Measurements from ENCODE around the gene CCR9.

The CCR9 gene

DNA sequence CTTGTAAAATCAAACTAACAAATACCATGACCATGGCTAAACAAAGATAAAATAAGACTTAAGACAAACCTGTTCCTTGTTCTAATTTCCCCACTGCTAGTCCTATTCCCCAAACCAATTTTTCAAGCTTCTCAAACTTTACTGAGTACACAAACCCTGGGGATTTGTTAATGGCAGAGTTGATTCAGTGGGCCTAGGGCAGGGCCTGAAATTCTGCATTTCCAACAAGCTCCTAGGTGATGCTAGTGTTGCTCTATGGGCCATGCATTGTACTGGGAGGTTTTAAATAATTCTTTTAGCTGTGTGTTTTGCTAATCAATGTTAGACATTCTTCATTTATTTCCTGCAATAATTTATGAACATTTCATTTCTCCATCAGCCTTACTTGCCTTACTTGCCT lies 13.3 kb upstream of the CCR9 start:
- DNase-seq: no peak

DNA sequence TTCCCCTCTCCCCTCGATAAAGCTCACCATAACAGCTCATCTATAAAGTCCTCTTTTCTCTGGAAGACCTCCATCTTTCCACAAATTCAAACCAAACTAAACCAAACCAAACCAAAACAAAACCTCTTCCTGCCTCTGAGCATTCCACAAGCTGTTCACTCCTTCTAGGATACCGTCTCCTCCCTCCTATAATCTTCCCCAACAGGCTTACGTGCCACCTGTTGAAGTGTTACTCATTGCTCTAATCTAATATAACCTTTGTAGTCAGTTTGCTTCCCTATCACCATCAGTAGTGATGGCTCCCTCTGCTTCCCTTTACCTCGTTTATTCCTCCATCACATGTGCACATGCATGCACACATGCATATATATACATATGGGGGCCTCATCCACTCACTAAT lies 12.7 kb upstream of the CCR9 start:
- DNase-seq: no peak

DNA sequence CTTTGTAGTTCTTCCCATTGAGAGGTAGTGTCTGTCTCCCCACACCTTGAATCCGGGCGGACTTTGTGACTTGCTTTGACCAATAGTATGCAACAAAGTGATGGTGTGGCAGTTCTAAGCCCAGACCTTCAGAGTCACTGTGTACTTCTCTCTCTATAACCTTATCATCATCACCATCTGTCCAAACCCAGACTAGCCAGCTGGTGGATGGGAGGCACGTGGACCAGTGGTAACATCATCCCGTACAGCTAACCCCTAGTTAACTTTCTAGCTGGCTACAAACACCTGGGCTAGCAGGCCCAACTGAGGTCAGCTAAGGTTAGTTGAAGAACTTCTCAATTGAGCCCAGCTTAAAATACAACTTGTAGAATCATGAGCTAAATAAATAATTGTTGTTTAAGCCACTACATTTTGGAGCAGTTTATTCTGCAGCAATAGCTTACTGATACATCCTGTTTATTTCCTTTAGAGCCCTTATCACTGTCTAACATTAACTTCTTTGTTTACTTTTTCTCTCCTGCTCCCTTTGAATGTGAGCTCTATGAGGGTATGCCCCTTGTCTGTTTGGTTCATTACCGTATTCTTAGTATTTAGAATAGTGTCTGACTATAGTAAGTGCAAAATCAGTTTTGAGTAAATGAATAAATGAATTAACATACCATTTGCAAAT lies 11.5 kb upstream of the CCR9 start:
- no peak for DNase-seq

DNA sequence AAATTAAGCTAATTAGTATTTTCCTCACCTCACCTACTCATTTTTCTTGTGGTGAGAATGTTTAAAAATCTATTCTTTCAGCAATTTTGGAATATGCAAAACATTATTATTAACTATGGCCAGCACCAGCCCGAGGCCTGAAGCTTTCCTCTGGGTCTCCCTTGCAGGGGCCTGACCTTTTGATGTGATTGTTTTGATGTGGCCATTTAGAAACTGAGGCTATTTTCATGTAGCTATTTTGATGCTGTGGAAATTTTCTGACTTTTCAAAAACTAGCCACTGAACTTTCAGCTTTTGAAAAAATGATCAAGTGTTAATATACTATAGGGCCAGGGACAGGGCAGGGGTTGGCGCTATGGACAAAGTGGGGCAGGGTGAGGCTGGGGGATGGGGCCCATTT lies 8.2 kb upstream of the CCR9 start:
- DNase-seq: no peak

DNA sequence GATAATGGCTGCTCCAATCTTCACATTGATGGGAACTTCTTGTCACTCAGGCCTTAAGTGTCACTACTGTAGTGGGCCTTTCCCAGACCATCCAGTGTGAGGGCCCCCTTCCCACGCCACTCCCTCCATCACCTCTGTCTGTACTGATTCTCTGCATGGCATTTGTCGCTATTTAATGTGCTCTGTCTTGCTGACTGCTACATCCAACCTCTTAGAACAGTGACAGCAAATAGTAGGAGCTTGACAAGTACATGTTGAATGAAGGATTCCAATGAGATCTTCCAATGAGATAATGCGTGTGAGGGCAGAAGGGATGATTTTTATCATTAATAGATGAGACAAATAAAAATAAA lies 5.6 kb upstream of the CCR9 start:
- no peak for DNase-seq

DNA sequence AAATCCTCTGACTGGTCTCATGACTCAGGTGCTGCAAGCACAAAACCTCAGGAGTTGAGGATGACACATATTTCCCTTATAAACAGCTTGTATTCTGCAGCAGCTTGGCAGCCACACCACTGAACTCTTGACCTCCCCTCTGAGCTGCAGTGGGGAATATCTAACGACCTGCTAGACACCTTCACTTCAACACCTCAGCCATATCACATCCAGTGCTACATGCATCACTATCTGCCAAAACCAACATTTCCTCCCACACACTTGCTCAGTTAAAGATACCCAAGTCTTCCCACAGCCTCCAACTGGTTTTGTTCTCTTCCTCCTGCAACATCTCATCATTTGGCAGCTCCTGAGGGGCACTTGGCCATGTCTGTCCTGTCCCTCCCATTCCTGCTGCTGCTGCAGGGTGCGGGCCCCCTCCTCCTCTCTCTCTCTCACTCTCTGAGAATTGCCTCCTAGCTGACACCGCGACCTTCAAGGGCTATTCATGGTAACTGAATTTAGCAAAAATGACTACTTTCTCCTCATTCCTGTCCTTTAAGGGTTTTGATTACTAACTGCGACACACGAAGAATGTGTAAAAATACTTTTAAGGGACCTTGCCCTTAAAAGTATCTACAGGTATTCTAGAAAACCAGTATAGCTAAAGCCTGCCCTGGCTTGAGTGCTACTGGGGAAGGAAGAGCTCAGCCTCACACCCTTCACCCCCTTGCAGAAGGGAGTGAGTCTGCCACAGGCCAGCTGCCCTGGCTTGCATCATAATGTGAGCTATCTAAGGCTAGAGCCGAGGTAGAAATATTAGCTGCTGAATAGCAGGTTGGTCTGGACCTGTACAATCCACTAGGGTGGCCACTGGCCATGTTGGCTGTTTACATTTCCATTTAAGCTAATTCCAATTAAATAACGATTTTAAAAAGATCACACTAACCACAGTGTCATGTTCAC lies 5.0 kb upstream of the CCR9 start:
- DNase-seq: no peak

DNA sequence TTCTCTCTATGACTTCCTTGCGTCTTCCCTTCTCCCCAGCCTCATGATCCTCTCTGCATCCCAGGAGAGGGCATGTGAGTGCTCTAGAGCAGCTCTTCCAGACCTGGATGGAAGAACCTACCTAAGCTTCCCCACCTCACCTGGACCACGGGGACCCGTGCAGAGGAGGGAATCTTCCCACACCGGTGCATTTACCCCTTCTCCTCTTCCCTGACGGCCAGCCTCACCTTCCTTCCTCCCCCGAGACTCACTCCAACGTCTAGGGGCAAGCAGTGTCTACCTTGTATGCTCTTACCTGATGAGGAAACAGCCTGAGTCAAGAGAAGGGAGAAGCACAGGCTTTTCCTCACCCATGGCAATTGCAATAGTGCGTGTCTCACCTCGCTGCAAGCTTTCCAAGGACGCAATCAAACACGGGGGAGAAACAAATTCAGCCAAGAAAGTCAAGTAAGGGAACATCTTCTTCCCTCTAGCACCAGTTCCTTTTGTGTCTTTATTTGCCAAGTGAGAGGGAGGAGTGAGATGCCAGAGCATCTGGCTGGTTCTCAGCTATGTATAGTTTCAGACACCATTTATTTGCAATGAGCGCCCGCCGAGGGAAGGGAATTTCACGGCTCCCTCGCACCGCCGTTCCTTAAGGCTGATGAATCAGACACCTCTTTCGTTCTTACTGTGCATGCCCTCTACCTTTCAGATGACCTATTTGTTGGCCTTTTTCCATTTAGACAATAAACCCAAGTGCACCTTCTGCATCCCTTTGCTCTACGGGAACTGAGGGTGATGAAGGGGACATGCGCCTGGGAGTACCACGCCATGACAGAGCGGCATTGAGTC lies 1.8 kb upstream of the CCR9 start:
- DNase-seq: no peak

DNA sequence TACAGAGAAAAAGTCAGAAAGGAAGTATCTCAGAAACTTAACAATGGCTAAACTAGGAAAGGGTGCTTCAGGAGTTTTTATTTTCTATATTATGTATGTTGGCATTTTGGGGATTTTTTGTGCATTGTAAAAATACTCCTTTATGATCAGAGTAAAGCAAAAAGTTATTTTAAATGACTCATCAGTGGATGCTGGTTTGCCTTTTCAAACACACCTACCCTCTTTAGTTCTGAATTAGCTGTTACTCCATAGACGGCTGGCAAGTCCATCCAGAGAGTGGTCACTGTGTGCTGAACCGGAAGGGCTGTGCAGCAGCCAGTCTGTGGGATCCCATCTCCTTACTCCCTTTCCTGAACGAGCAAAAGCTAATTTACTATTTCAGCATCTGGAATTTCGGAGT lies 942 bp downstream of the CCR9 start:
- no peak for DNase-seq

DNA sequence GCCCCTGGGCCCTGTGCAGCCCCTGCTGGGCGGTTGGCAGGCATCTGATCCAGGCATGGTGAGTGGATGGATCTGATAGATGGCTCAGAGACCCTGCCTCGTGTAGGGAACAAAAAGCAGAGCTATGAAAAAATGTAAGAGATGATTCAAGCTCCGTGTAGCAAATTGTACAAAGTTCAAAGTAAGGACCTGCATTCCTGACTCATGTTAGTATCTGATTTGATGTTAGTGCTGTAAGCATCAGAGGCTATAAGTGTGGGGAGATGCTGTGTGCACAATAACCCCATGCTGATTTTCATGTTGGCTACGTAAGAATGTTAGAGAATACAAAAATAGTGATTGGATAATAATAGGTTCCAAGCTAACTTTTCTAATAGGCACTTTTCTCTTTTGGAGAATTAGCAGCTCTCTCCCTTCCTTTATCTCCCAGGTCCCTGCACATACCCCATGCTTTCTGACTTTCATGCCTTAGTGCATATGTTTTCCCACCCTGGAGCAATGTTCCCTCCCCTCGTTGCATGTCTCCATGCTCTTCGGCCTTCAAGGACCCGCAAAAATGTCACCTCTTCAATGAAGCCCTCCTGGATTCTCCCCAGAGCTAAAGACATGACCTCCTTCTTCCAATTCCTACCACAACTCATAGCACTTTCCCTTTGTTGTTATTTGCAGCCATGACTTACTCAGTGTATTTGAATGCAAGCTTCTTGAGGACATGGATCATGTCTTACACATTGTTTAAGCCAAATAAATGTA lies 1.6 kb downstream of the CCR9 start:
- DNase-seq: no peak

DNA sequence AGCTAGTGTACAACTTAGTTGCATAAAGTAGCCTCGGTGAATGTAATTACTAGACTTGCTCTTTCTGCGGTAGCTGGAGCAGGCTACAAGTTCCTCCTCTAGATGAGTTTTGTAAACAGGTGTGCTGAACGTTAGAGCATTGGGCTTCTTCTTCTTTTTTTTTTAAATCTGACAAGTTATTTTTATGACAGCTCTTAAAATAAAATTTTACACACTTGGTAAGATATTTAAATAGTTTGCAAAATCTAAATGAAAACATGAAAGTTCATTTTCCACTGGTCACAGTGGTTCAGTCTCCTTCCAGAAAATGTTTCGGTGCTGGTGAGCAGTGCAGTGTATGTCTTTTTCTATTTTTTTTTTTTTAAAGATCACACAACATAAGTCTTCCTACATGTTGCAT lies 3.0 kb downstream of the CCR9 start:
- no peak for DNase-seq

DNA sequence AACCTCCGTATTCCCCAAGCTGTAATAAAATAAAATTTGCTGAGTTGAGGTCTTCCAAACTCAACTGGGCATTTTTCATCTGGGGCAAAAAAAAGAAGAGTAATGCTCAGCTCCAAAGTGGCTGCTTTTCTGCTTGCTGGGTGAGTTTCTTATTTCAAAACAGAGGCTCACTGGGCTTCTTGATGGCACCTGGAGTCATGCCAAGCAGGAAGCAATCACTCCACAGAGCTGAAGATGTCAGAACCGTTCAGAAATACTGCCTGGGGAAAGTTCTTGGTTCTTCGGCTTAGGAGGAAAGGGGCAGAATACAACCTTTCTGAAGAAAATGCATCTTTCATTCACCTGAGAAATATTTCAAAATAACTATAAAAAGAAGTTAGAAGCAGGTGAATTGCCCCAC lies 4.1 kb downstream of the CCR9 start:
- peak; percentile 36 for DNase-seq

DNA sequence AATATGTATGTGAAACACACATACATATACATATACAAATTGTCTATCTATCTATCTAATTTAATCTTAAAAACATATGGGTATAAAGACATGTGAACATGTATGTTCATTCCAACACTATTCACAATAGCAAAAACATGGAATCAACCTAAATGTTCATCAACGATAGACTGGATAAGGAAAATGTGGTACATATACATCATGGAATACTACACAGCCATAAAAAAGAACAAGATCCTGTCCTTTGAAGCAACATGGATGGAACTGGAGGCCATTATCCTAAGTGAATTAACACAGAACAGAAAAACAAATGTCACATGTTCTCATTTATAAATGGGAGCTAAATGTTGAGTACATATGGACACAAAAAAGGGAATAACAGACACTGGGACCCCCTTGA lies 5.8 kb downstream of the CCR9 start:
- no peak for DNase-seq

DNA sequence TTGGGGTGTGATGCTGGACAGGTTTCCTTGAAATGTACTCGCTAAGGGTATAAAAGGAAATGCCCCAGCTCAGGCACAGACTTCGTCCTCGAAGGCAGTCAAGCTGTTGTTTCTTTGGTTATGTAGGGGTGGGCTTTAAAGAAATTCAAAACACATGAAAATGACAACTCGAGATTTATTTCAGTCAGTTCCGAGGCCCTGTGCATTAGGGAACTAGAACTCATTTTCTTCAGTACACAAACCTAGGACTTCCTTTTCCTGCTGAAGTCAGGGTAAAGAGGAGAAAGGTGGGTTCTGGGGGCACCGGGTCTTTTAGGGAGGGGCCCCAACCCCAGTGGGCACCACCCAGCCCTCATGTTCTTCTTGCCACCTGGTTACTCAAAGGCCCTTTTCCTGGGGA lies 7.7 kb downstream of the CCR9 start:
- no peak for DNase-seq

DNA sequence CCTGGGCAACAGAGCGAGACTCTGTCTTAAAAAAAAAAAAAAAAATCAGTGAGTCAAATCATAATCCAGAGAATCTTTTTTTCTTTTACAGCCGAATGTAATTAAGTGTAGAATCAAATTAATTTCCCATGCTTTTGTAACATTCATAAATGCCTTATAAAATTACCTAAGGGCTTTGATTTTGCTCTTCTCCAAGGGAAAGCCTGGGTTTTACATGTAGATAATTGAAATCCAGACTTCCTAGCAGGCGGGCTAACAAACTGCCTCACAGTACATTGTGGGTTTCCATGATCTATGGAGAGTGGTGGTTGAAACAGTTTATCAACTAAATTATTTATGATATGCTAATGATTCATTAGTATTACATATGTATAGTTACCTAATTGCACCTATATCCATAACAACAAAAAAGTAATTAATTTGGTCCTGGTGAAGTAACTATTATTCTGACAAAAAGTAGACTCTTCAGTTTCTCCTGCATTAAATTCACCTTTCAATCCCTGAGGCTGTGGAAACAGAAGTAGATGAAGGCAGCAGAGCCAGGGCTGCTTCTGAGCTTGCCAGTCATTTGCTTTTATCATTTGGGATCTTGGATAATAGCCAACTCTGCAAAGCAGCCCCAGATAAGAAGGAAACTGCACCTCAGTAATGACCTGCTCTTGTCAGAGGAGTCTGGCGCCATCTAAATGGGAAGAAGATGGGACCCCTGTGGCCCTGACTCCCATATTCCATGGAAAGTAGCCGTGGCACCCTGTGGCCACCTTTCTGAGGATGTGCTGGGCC lies 9.5 kb downstream of the CCR9 start:
- no peak for DNase-seq

DNA sequence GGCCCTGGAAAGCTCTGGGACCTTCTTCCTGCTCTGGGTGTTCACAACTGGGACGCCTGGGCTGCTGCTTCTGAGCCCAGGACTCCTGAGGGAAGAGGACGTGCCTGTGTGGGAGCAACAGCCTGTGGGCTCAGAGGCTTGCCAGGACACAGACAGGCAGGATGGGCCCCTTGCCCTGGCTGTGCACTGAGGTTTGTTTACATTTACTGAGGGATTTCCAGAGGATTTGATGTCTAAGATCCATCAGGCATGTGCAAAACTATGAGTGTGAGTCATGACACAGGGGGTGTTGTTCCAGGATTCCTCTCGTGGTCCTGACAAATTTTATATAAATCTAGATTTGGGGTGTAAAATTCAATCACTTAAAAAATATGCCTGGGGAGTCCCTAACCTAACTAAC lies 10.6 kb downstream of the CCR9 start:
- DNase-seq: no peak

DNA sequence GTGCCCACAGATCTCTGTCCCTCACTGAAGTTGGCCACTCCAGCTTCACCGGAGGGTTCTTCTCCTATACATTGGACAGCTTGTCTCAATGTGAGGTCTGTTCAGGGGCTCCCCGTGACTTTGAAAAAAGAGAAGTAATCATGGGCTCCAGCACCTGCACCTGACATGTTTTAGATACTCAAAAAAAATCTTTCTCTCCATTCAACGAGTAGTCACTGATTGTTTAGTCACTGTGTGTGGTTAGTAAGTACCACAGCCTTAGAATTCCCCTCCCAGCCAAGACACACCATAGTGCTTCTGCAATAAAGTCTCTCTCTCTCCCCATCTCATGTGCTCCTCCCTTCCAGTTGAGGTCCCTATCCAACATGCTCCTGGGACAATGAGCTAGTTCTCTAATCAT lies 18.6 kb downstream of the CCR9 start:
- DNase-seq: no peak

DNA sequence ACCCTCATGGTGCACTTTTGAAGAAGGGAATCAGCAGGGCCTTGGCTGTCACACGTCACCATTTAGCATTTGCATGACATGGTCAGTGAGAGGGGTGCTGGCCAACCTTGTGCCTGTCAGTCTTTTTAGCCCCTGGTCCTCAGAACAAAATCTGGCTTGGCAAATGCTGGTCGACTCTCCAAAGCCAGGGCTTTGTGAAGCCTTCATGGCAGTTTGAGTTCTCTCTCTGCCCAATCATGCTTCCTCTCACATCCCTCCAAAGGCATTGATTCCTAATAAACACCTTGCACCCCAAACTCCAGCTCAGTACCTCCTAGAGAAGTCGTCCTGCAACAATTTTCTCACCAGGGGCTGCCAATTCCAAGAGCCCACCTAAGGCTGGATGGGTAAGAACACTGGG lies 19.4 kb downstream of the CCR9 start:
- DNase-seq: no peak

DNA sequence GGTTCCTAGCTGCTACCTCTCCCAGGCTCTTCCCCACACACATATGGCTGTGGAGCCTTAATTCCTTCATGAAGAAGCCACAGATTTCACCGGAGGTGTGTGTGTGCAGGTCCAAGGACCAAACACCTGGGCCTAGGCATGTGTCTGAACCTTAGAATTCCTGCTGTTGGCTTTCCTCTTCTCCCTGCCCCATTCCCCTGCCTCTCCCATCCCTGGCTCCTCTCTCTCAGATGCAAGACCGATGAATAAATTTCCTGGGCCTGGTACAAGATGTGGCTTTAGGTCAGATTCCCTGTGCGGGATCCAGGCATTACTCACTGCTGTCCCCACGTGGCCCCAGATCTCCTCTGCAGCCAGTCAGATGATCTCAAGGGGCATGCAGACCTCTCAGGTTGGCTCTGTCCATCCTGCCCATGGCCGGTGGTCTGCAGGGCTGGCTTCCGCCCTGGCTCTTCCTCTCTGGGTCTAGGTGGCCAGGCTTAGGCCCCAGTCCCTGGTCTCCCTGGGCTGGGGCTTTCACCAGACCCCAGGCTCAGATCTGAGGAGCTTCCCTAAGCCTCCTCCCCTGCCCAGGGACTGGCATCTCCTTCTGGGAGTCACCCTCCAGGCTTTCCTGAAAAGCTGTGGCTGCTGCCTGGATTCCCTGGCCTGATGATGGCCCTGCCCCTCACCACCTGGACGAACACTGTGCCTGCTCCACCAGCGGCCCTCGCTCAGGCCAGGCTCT lies 20.5 kb downstream of the CCR9 start:
- no peak for DNase-seq

DNA sequence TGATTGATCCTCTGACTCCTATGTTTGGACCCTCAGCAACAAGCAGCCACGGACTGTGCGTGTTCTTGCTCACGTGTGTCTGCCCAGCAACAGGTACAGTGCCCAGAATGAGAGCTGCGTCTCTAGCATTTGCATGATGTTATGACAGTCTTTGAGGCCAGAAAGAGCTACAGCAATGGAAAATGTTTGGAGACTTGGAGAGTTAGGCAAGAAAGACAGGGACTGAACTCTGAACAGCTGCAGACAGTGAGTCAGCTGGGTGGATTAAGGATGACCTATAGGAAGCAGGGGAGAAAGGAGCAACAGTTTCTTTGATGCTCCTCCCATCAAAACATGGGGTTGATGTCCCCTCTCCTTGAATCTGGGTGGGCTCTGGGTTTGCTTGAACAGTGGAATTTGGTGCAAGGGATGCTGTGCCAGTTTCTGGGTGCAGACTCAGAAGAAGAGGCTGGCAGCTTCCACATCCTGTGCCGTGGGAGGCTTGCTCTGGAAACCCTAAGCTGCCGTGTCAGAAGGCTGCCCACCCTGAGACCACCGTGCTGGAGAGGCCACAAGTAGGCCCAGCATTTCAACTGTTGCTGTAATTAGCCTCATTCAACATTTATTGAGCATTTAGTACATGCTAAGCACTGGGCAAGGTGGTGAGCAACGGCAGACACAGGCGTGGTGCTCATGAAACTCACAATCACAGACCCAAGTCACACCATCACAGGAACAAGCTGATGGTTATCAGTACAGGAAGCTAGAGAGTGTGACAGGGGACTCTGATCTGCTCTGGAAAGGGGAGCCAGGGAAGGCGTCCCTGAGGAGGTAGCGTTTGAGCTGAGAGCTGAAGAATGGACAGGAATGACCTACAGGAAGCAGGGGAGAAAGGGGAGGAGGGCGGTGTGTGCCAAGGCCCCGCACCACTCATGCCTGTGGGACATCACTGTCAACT lies 21.7 kb downstream of the CCR9 start:
- DNase-seq: no peak

DNA sequence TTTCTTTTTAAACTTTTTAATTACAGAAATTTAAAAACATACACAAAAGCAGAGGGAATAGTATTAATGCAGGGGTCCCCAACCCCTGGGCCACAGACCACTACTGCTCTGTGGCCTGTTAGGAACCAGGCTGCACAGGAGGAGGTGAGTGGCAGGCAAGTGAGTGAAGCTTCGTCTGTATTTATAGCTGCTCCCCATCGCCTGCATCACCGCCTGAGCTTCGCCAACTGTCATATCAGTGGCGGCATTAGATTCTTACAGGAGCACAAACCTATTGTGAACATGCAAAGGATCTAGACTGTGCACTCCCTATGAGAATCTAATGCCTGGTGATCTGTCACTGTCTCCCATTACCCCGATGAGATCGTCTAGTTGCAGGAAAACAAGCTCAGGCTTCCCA lies 22.4 kb downstream of the CCR9 start:
- no peak for DNase-seq

Data from NCI-H510A (cell line).